Heart left ventricle (tissue), 13 donors: ENCODE measurements around the gene NTRK3.

Experiments used
- POLR2A ChIP-seq, 2 donors: fragments of 450-650 bp; IDR thresholded peaks; one replicate each; pipeline ENCODE4 v1.6.1; 2017; ENCODE audit warnings: antibody characterized with exemption in 2 of 2, mild to moderate bottlenecking in 2 of 2, moderate library complexity in 2 of 2
- TF ChIP-seq, protein P1 (sequence below), 12 donors: fragments of 200-600 bp; sonication (generic) in 4 of 12; IDR thresholded peaks; one replicate each; pipeline versions ENCODE4 v1.5.0 to v1.8.0; 2018 to 2022; ENCODE audit warnings: antibody characterized with exemption in 12 of 12, mild to moderate bottlenecking in 5 of 12
- donor health status: ischemic (EF 13 %, LVEDD 7.1; RV severe dilation, severe dysfunction).
- donor health status: DM: no; HTN: yes; CAD: no.
- donor health status: DM: no; HTN: no; CAD: no.
- donor health status: ischemic (EF 25% LVEDD 6.9; RV normal size, moderate dysfunction).
- donor health status: ischemic (EF 25% LVEDD 5.7; RV mildly dilated, moderate dysfunction).
- donor health status: ischemic (EF 35%, LVEDD 5.7; RV mildly dilated, moderate dysfunction).
- donor health status: nonischemic (EF 11% LVEDD 7.7; RV severe dilation, severe dysfunction).
- donor health status: DM: yes; HTN: yes; CAD: no.
- donor health status: PGD.
- donor health status: ischemic (EF 29% LVEDD 5.4; RV normal size, mild dysfunction).
- donor health status: nonischemic (EF 23%, LVEDD 6.1; RV moderate dilation, normal function).

DNA sequence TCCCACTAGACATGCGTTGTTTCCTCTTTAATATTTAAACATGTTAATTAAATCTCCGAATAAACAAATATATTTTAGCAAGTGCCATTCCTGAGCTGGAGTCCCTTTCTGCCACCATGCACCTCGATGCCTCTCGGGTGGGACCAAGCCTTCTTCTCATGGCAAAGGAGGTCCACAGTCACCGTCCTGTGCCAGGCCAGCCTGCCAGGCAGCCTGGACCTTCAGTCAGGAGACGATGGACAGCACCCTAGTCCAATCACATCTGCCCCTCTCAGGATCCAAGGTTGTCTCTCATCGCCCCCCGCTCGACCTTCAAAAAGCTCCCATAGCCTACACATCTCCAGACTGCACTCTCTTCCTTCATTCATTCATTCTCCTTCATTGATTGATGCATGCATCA is 22.6 kb downstream of the NTRK3 start:
- no peak for TF ChIP-seq POLR2A (IDR thresholded peaks at IDR 0.05)
- TF ChIP-seq, protein P1, sequence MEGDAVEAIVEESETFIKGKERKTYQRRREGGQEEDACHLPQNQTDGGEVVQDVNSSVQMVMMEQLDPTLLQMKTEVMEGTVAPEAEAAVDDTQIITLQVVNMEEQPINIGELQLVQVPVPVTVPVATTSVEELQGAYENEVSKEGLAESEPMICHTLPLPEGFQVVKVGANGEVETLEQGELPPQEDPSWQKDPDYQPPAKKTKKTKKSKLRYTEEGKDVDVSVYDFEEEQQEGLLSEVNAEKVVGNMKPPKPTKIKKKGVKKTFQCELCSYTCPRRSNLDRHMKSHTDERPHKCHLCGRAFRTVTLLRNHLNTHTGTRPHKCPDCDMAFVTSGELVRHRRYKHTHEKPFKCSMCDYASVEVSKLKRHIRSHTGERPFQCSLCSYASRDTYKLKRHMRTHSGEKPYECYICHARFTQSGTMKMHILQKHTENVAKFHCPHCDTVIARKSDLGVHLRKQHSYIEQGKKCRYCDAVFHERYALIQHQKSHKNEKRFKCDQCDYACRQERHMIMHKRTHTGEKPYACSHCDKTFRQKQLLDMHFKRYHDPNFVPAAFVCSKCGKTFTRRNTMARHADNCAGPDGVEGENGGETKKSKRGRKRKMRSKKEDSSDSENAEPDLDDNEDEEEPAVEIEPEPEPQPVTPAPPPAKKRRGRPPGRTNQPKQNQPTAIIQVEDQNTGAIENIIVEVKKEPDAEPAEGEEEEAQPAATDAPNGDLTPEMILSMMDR (IDR thresholded peaks at IDR 0.05): no peak
